AG09319 (cell line): ENCODE measurements around the gene ARHGAP26.
"Not testable (repeated sequence)": the region's sequence is repeated elsewhere in the genome, so short reads cannot be mapped to it uniquely, and the experiment has no call there.

Experiments
- DNase-seq: peaks from one replicate; pipeline ENCODE4 v3.0.0-alpha.2; 2010; ENCODE audit warnings: low read depth; ENCODE audit errors: extremely low read depth
- CTCF ChIP-seq: IDR thresholded peaks from 2 replicates; pipeline ENCODE4 v1.5.1; 2011; ENCODE audit warnings: low read depth, mild to moderate bottlenecking, inconsistent platforms, low read length, moderate library complexity

The ARHGAP26 gene

GRCh38 chr5:142982821-142983200, 212.6 kb downstream of the ARHGAP26 start:
- TF ChIP-seq CTCF, result no peak; the same call in 1 of the 2 replicates
- DNase-seq, result no peak

- DNase-seq, result no peak
- no peak for TF ChIP-seq CTCF
These were observed 213.8 kb downstream of the ARHGAP26 start for GRCh38 chr5:142984011-142984410.

- no peak for DNase-seq
- no peak for TF ChIP-seq CTCF
These were observed 214.3 kb downstream of the ARHGAP26 start for GRCh38 chr5:142984525-142984924.

DNA sequence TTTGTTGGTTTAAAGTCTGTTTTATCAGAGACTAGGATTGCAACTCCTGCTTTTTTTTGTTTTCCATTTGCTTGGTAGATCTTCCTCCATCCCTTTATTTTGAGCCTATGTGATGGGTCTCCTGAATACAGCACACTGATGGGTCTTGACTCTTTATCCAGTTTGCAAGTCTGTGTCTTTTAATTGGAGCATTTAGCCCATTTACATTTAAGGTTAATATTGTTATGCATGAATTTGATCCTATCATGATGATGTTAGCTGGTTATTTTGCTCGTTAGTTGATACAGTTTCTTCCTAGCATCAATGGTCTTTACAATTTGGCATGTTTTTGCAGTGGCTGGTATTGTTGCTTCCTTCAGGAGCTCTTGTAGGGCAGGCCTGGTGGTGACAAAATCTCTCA, 219.1 kb downstream of the ARHGAP26 start:
- not testable (repeated sequence) for DNase-seq

DNA sequence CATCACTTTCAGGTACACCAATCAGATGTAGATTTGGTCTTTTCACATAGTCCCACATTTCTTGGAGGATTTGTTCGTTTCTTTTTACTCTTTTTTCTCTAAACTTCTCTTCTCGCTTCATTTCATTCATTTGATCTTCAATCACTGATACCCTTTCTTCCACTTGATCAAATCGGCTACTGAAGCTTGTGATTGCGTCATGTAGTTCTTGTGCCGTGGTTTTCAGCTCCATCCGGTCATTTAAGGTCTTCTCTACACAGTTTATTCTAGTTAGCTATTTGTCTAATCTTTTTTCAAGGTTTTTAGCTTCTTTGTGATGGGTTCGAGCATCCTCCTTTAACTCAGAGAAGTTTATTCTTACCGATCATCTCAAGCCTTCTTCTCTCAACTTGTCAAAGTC, 219.9 kb downstream of the ARHGAP26 start:
- DNase-seq, result not testable (repeated sequence)

GRCh38 chr5:142994218-142994617, 224.0 kb downstream of the ARHGAP26 start:
- DNase-seq, result no peak
- no peak for TF ChIP-seq CTCF

GRCh38 chr5:142995621-142996020, 225.4 kb downstream of the ARHGAP26 start:
- not testable (repeated sequence) for DNase-seq

GRCh38 chr5:142997591-142997990, 227.4 kb downstream of the ARHGAP26 start:
- DNase-seq, result no peak
- no peak for TF ChIP-seq CTCF

GRCh38 chr5:142998316-142999020, 228.3 kb downstream of the ARHGAP26 start:
- no peak for TF ChIP-seq CTCF

DNA sequence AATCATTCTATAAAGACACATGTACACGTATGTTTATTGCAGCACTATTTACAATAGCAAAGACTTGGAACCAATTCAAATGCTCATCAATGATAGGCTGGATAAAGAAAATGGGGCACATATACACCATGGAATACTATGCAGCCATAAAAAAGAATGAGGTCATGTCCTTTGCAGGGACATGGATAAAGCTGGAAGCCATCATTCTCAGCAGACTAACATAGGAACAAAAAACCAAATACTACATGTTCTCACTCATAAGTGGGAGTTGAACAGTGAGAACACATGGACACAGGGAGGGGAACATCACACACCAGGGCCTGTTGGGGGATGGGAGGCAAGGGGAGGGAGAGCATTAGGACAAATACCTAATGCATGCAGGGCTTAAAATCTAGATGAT, 230.4 kb downstream of the ARHGAP26 start:
- DNase-seq, result not testable (repeated sequence)

More at GRCh38 chr5:142998316-142999020, 228.3 kb downstream of the ARHGAP26 start:
- DNase-seq, result no peak
